HG03442 (cell line): Measurements from ENCODE around the gene LRG1.

Experiments used
- ATAC-seq: cut with Tn5 transposase; IDR thresholded peaks from one replicate; pipeline ENCODE4 v1.9.1; 2021; ENCODE audit warnings: mild to moderate bottlenecking, moderate library complexity; ENCODE audit not compliant: unreplicated experiment

Gene LRG1

GRCh38 chr19:4496304-4496703 is 43.5 kb downstream of the LRG1 start:
- ATAC-seq, result no peak

- ATAC-seq, result no peak
Measured at GRCh38 chr19:4495471-4495870, 44.4 kb downstream of the LRG1 start.

- no peak for ATAC-seq
Measured at GRCh38 chr19:4494691-4495064, 45.2 kb downstream of the LRG1 start.

- ATAC-seq, result no peak
Measured at GRCh38 chr19:4493929-4494690, 45.7 kb downstream of the LRG1 start.

GRCh38 chr19:4493104-4493928 is 46.5 kb downstream of the LRG1 start:
- no peak for ATAC-seq

- no peak for ATAC-seq
Measured at GRCh38 chr19:4492337-4493103, 47.3 kb downstream of the LRG1 start.

- ATAC-seq, result no peak
Measured at GRCh38 chr19:4491446-4491845, 48.4 kb downstream of the LRG1 start.

GRCh38 chr19:4488496-4488895 is 51.3 kb downstream of the LRG1 start:
- no peak for ATAC-seq

- ATAC-seq, result no peak
Measured at GRCh38 chr19:4487572-4487971, 52.3 kb downstream of the LRG1 start.
